Kidney epithelial cell (primary cell): ENCODE measurements around the gene EIF6. TPM values are rescaled to one million over a fixed set of nuclear protein-coding genes. Genes with fewer than 3 reads are reported as not detected.
A peak's percentile ranks its signal among the peaks of the same experiment; 100 is the strongest.

Experiments used
- DNase-seq: peaks from one replicate; pipeline ENCODE4 v3.0.0-alpha.2; 2010; ENCODE audit warnings: low read depth
- H3K27me3 ChIP-seq: 2 replicates; pipeline ENCODE4 v1.6.0; 2011; ENCODE audit warnings: low read length; ENCODE audit not compliant: control insufficient read depth, insufficient read depth
- H3K36me3 ChIP-seq: 2 replicates; pipeline ENCODE4 v1.5.1; 2011; ENCODE audit warnings: low read length; ENCODE audit not compliant: control insufficient read depth, insufficient read depth
- H3K4me3 ChIP-seq: 2 replicates; pipeline ENCODE4 v1.5.1; 2011; ENCODE audit warnings: low read depth, mild to moderate bottlenecking, control low read depth, low read length
- CTCF ChIP-seq: IDR thresholded peaks from 2 replicates; pipeline ENCODE4 v1.5.1; 2011; ENCODE audit warnings: mild to moderate bottlenecking, moderate library complexity, low read length, control low read depth, inconsistent platforms; ENCODE audit not compliant: insufficient read depth, poor library complexity, severe bottlenecking
- total RNA-seq: library from RNA; depleted of rRNA; stranded (reverse); fragments of >200 nt; gene quantifications from 2 replicates; pipeline ENCODE4 v1.2.3, GENCODE V29; 2015

Gene EIF6
- total RNA-seq, 1 donor from 2014 or later = 284 TPM

GRCh38 chr20:35275741-35276251, 8.8 kb downstream of the EIF6 start:
- Histone ChIP-seq H3K4me3 (no peak overlapping the region), H3K36me3 (peaks cover 8% of the 10 kb centered on the region), H3K27me3 (no peaks in the 10 kb centered on the region)
- no peak for TF ChIP-seq CTCF
- DNase-seq = no peak

- Histone ChIP-seq H3K4me3 (no peak overlapping the region), H3K27me3 (no peaks in the 10 kb centered on the region), H3K36me3 (peaks cover 5% of the 10 kb centered on the region)
- TF ChIP-seq CTCF = no peak
- no peak for DNase-seq
These were observed 10.1 kb downstream of the EIF6 start for GRCh38 chr20:35274172-35275092.

GRCh38 chr20:35273449-35274171, 11.0 kb downstream of the EIF6 start:
- no peak for DNase-seq
- TF ChIP-seq CTCF = no peak
- Histone ChIP-seq H3K36me3 (peaks cover 2% of the 10 kb centered on the region), H3K4me3 (no peak overlapping the region), H3K27me3 (no peaks in the 10 kb centered on the region)

GRCh38 chr20:35271904-35272303, 12.7 kb downstream of the EIF6 start:
- H3K27me3 ChIP-seq = no peaks in the 10 kb centered on the region
- no peak for TF ChIP-seq CTCF
- no peak overlapping the region for H3K4me3 ChIP-seq
- DNase-seq = peak; percentile 69
- peaks cover 2% of the 10 kb centered on the region for H3K36me3 ChIP-seq

- Histone ChIP-seq H3K27me3 (no peaks in the 10 kb centered on the region), H3K36me3 (peaks cover 2% of the 10 kb centered on the region), H3K4me3 (no peak overlapping the region)
- no peak for TF ChIP-seq CTCF
- no peak for DNase-seq
These were observed 13.3 kb downstream of the EIF6 start for GRCh38 chr20:35271073-35271882.
